ENCODE data around the gene NOP10.

Gene NOP10

GRCh38 chr15:34334672-34335071 is 8.3 kb downstream of the NOP10 start:
- in situ Hi-C loops (cut with MboI; ENCODE audit: low sequenced_read_pairs) = no loop called here

GRCh38 chr15:34332553-34333120 is 10.3 kb downstream of the NOP10 start:
- in situ Hi-C loops (cut with MboI; ENCODE audit: low sequenced_read_pairs) = no loop called here

GRCh38 chr15:34331809-34332208 is 11.1 kb downstream of the NOP10 start:
- in situ Hi-C loops (cut with MboI; ENCODE audit: low sequenced_read_pairs) = no loop called here

- in situ Hi-C loops (cut with MboI; ENCODE audit: low sequenced_read_pairs) = no loop called here
Measured at GRCh38 chr15:34330279-34330678, 12.7 kb downstream of the NOP10 start.

GRCh38 chr15:34329006-34329405 is 13.9 kb downstream of the NOP10 start:
- in situ Hi-C loops (cut with MboI; ENCODE audit: low sequenced_read_pairs) = no loop called here

- in situ Hi-C loops (cut with MboI; ENCODE audit: low sequenced_read_pairs) = no loop called here
Measured at GRCh38 chr15:34327906-34328305, 15.0 kb downstream of the NOP10 start.

GRCh38 chr15:34325368-34325767 is 17.6 kb downstream of the NOP10 start:
- in situ Hi-C loops (cut with MboI; ENCODE audit: low sequenced_read_pairs) = no loop called here

- in situ Hi-C loops (cut with MboI; ENCODE audit: low sequenced_read_pairs) = no loop called here
Measured at GRCh38 chr15:34324933-34325332, 18.0 kb downstream of the NOP10 start.

- in situ Hi-C loops (cut with MboI; ENCODE audit: low sequenced_read_pairs) = no loop called here
Measured at GRCh38 chr15:34323217-34323616, 19.7 kb downstream of the NOP10 start.

- in situ Hi-C loops (cut with MboI; ENCODE audit: low sequenced_read_pairs) = no loop called here
Measured at GRCh38 chr15:34318277-34319079, 24.5 kb downstream of the NOP10 start.

GRCh38 chr15:34314491-34315490 is 28.1 kb downstream of the NOP10 start:
- in situ Hi-C loops (cut with MboI; ENCODE audit: low sequenced_read_pairs) = no loop called here

GRCh38 chr15:34311563-34311962 is 31.4 kb downstream of the NOP10 start:
- in situ Hi-C loops (cut with MboI; ENCODE audit: low sequenced_read_pairs) = no loop called here

- in situ Hi-C loops (cut with MboI; ENCODE audit: low sequenced_read_pairs) = no loop called here
Measured at GRCh38 chr15:34304613-34305012, 38.3 kb downstream of the NOP10 start.

- in situ Hi-C loops (cut with MboI; ENCODE audit: low sequenced_read_pairs) = no loop called here
Measured at GRCh38 chr15:34301058-34301457, 41.9 kb downstream of the NOP10 start.

GRCh38 chr15:34297059-34297458 is 45.9 kb downstream of the NOP10 start:
- in situ Hi-C loops (cut with MboI; ENCODE audit: low sequenced_read_pairs) = no loop called here

GRCh38 chr15:34292621-34293020 is 50.3 kb downstream of the NOP10 start:
- in situ Hi-C loops (cut with MboI; ENCODE audit: low sequenced_read_pairs) = no loop called here

All from HL-60/S4 treated with phorbol 12-myristate 13-acetate at 8.2 ng/mL for 4 days and 3 days (cell line).